Mucosa of descending colon (tissue), 3 donors: Measurements from ENCODE around the gene GABRA5. TPM values are rescaled to one million over a fixed set of nuclear protein-coding genes. Genes with fewer than 3 reads are reported as not detected.

ENCODE experiments used
- ATAC-seq: fragments of 200-7000 bp; cut with Tn5 transposase; one replicate; pipeline ENCODE4 v1.9.1; 2020; ENCODE audit warnings: mild to moderate bottlenecking, moderate library complexity
- DNase-seq, 3 donors: peaks; one replicate each; pipeline ENCODE4 v3.0.0-alpha.2; 2020
- H3K36me3 ChIP-seq: fragments of 200-600 bp; one replicate; pipeline ENCODE4 v1.8.0; 2021; ENCODE audit warnings: low read depth, mild to moderate bottlenecking
- H3K4me1 ChIP-seq: fragments of 200-600 bp; one replicate; pipeline ENCODE4 v1.8.0; 2021; ENCODE audit warnings: low read depth, mild to moderate bottlenecking
- H3K4me3 ChIP-seq: fragments of 200-600 bp; one replicate; pipeline ENCODE4 v1.8.0; 2021; ENCODE audit warnings: mild to moderate bottlenecking
- H3K9me3 ChIP-seq: fragments of 200-600 bp; one replicate; pipeline ENCODE4 v1.8.0; 2021; ENCODE audit warnings: mild to moderate bottlenecking
- intact Hi-C, 2 donors: fragments of 100-400 bp; cut with DNase I in 1 of 2; cut with micrococcal nuclease in 1 of 2; formaldehyde crosslinking; loops; one replicate each; pipeline versions ENCODE4 v1.11.0 to v1.11.1; 2022; cut with DNase I, micrococcal nuclease
- total RNA-seq, 3 donors: library from RNA; stranded (reverse); fragmentation: NEBNext Ultra II Directional in 2 of 3; extraction: Animal tissue kit (Norgen Biotek cat#: 25700) in 2 of 3; gene quantifications; one replicate each; pipeline versions ENCODE4 v1.2.1 to v1.2.4, GENCODE V29; 2021 to 2023
- TF ChIP-seq, protein P1 (sequence below): fragments of 200-600 bp; IDR thresholded peaks from one replicate; pipeline ENCODE4 v1.8.0; 2022; ENCODE audit warnings: antibody characterized with exemption, mild to moderate bottlenecking
- donor health status: DM: no; HTN: no; CAD: no; lungs with moderate emphysema.
- donor health status: DM: no; HTN: no; CAD: no.
- donor health status: DM: no; HTN: yes; CAD: no.

Gene GABRA5
- total RNA-seq, 3 donors from 2014 or later: not detected

DNA sequence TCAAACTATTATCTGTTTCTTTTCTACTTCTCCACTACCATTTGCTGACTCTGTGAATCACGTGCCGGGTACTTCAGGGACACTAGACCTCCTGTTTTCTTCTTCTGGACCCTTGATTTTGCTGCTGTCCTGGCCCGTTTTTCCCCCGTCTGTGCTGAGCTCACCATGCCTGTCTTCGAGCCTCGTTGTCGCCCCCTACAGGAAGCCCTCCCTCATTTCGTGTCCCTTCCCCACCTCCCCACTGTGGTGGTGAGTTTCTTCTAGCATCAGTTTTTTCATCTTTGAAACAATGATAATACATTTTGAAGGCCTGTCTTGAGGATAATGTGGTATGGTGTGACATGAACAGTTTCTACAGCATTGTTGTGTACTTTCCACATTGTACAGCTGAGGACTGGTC, 117.0 kb downstream of the GABRA5 start:
- H3K36me3 ChIP-seq: no peaks in the 10 kb centered on the region
- no peak overlapping the region for H3K4me3 ChIP-seq
- ATAC-seq (no peak), DNase-seq (no peak)
- no peaks in the 10 kb centered on the region for H3K4me1 ChIP-seq
- intact Hi-C loops: no loop called here
- TF ChIP-seq, protein P1, sequence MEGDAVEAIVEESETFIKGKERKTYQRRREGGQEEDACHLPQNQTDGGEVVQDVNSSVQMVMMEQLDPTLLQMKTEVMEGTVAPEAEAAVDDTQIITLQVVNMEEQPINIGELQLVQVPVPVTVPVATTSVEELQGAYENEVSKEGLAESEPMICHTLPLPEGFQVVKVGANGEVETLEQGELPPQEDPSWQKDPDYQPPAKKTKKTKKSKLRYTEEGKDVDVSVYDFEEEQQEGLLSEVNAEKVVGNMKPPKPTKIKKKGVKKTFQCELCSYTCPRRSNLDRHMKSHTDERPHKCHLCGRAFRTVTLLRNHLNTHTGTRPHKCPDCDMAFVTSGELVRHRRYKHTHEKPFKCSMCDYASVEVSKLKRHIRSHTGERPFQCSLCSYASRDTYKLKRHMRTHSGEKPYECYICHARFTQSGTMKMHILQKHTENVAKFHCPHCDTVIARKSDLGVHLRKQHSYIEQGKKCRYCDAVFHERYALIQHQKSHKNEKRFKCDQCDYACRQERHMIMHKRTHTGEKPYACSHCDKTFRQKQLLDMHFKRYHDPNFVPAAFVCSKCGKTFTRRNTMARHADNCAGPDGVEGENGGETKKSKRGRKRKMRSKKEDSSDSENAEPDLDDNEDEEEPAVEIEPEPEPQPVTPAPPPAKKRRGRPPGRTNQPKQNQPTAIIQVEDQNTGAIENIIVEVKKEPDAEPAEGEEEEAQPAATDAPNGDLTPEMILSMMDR: no peak
- H3K9me3 ChIP-seq: peaks cover 39% of the 10 kb centered on the region

DNA sequence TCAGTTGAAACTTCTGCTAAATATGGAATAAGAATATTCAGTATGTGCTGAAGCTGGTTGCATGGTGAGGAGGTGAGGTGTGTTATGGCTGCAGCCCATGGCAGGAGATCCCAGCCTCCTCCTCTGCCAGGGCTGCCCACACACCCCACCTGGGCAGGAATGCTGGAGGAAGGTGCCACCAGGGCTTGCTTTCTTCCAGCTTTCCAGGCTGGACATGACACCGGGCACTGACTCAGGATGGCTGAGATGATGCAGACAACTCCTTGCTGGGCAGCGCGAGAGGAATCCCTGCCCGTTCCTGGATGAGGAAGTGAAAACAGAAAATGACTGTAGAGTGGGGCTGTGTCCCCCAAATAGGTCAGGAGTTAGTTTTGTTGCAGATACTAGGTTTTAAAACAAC, 118.2 kb downstream of the GABRA5 start:
- no peak for ATAC-seq
- intact Hi-C loops: no loop called here
- Histone ChIP-seq H3K9me3 (peaks cover 44% of the 10 kb centered on the region), H3K4me1 (no peaks in the 10 kb centered on the region), H3K36me3 (no peaks in the 10 kb centered on the region), H3K4me3 (no peak overlapping the region)
- DNase-seq: no peak
- TF ChIP-seq, protein P1: no peak

DNA sequence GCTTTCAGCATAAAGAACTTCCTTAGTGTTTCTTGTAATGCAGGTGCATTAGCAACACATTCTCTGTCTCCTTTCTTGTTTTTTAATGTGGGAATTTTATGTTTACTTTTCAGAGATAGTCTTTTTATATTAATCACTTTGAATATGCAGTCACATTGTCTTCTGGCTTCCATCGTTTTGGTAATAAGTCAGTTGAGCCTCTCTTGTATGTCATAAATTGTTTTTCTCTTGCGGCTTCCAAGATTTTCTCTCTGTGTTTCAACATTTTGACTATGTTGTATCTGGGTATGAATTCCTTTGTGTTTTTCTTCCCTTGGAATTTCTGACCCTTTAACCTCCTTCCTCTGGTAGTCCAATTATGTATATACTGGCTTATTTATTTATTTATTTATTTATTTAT, 129.4 kb downstream of the GABRA5 start:
- H3K9me3 ChIP-seq: peaks cover 48% of the 10 kb centered on the region
- no peaks in the 10 kb centered on the region for H3K36me3 ChIP-seq
- no peak overlapping the region for H3K4me3 ChIP-seq
- ATAC-seq (no peak), DNase-seq (no peak)
- no peaks in the 10 kb centered on the region for H3K4me1 ChIP-seq
- intact Hi-C loops: no loop called here
- TF ChIP-seq, protein P1: no peak

Other genes starting within 250 kb of the GABRA5 start
- 1 to 10 TPM in 2 of 3 donors, under 1 TPM in 1; 0.52 to 3.2 (median 3.1) TPM for gene GABRB3, start 94.0 kb upstream of the GABRA5 start, total RNA-seq
- under 1 TPM in 1 of 3 donors, not detected in 2; 0.03 TPM for gene GABRG3, start 104.1 kb downstream of the GABRA5 start, total RNA-seq